NOMO-1 (cell line): Measurements from ENCODE around the gene N4BP2L2.
A peak's percentile ranks its signal among the peaks of the same experiment; 100 is the strongest.

Experiments used
- DNase-seq, 2 experiments: peaks; one replicate each; lab custom pipeline; 2025; ENCODE audit not compliant: unreplicated experiment in 2 of 2; lab: John Stamatoyannopoulos, UW

N4BP2L2 gene

DNA sequence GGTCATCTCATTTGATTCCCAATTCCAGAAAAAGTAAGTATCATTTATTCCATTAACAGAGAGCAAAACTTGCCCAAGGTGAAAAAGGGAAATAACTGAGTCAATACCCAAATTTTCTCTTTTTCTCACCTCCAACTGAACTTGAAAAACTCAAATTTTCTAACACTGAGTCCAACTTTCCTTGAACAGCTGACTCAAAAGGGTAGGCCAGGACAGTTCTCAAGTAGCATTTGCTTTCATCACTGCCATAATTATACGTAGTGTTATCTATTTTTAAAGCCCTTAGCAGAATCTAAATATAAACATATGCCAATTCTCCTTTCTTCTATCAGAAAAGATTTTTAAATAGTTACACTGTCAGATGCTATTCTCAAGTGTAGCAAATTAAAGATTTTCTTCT lies 3.5 kb downstream of the N4BP2L2 start:
- DNase-seq: no peak

DNA sequence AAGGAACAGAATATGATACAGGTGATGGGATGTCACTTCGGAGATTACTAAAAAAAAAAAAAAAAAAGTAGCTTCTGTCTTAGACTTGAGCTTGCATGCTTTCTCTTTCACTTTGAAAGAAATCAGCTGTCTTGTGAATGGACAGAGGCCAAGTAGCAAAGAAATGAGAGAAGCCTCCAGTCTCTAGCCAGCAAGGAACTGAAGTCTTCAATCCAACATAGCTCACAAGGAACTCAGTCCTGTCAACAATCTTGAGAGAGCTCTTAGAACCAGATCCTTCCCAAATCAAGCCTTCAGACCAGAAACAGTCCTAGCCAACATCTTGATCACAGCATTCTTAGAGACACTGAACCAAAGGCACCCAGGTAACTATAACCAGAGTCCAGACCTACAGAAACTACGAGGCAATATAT lies 7.7 kb downstream of the N4BP2L2 start:
- DNase-seq: no peak

DNA sequence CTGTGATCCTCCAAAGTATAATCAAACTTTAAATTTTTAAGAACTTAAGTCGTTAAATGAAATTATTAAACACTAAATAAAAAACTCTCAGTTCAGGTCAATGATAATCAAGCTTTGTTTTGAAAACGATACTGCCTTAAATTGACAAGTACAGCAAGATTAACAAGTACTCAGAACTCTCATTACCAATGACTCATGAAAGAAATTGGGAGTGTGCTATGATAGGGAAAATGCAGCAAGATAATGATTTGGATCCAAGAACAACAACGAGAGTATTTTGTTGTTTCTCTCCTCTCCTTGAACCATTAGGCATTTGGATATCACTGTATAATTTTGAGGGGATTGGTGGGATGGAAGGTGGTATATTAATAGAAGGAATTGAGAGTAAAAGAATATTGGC lies 10.2 kb downstream of the N4BP2L2 start:
- DNase-seq: no peak

DNA sequence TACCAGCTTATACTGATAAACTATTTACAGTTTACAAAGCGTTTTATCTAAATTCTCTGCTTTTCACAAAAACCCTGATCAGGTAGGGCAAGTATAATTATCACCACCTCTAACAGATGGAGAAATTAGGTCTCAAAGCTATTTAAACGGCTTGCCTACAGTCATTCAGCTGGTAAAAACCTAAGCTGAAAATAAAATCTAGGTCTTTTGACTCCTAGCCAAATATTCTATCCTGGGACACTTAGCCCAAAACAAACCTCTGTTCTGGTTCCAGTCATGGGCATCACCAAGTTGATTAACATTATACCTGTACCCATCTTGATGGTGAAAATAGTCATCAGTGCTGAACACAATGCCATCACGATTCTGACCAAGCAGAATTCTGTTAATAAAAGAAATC lies 11.4 kb downstream of the N4BP2L2 start:
- no peak for DNase-seq

DNA sequence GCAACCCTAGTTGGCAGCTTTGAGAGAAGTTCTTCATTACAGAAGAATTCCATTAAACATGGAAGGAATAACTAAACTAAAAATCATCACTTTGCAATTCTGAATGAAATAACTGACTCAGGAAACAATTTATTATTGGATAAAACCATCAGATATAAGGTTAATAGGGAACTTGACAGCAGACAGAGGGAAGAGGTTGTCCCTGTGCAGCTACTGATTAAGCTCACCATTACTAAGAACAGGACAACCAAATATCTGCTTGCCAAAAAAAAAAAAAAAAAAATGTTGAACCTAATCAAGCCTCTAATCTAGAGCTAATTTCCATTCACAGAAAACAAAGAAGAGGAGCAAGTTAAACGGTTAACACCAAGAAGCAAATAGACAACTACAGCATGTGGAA lies 12.8 kb downstream of the N4BP2L2 start:
- no peak for DNase-seq

DNA sequence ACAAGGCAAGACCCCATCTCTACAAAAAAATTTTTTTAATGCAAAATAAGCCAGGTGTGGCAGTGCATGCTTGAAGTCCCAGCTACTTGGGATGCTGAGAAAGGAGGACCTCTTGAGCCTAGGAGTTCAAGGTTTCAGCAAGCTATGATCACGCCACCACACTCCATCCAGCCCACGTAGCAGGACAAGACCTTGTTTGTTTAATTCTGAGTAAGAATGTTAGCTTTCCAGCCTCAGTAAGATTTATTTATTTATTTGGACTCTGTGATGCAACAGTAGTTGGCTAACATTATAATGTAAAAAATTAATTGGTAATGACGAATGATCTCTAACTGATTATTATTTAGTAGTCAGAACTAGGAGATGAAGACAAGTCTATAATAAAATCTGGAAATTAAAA lies 23.3 kb downstream of the N4BP2L2 start:
- no peak for DNase-seq

DNA sequence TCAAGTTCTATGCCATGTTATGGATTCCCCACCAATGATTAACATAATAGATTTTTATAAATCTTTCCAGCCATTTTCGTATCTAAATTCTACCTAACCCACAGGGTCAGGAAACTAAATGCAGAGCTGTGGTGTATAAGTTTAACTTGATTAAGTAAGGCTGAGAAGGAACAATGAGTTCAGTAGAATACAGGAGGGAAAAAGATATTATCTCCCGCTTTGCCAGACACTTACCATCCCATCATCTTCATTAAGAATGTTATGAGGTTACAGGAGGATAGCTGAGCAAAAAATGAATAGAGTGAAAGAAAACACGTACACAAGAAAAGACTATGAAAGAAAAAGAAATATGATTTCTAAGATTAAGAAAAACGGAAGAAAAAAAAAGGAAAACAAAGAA lies 27.1 kb downstream of the N4BP2L2 start:
- DNase-seq: no peak

DNA sequence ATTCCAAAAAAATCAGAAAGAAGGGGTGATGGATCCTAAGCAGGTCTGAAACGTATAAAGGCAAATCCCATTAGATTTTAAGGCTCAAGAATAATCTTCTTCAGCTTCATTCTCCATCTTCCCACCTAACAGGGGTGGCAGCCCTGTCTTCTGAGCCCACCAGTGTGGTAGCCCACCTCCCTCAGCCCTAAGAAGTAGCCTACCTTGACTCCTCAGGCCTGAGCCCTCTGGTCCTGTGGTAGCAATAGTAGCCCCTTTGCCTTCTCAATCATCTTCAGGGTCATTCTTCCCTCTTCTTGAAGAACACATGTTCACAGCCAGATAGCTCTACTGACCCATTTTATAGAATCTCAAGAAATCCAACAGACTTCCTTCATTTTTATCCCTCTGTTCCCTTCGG lies 33.7 kb downstream of the N4BP2L2 start:
- DNase-seq: no peak

DNA sequence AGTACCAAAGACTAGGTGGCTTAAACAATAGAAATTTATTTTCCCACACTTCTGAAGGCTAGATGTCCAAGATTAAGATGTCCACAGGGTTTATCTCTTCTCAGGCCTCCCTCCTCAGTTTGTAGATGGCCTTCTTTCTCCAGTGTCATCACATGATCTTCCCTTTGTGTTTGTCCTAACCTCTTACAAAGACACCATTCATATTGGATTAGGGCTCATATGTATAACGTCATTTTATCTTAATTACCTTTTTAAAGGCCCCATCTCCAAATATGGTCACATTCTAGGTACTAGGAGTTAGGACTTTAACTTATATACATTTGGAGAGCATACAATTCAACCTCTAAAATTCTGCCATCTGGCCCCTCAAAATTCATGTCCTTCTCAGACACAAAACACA lies 34.3 kb downstream of the N4BP2L2 start:
- no peak for DNase-seq

DNA sequence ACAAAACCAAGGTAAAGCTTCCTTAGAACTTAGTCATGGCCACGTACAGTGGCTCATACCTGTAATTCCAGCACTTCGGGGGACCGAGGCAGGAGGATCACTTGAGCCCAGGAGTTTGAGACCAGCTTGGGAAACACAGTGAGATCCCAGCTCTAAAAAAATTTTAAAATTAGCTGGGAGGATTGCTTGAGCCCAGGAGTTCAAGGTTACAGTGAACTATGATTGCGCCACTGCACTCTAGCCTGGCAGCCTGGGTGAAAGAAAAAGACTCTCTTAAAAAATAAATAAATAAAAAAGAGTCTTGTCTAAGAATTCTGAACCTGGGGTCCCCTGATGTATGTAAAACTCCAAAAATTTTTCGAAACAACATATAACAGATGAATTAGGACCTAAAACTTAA lies 34.9 kb downstream of the N4BP2L2 start:
- no peak for DNase-seq

DNA sequence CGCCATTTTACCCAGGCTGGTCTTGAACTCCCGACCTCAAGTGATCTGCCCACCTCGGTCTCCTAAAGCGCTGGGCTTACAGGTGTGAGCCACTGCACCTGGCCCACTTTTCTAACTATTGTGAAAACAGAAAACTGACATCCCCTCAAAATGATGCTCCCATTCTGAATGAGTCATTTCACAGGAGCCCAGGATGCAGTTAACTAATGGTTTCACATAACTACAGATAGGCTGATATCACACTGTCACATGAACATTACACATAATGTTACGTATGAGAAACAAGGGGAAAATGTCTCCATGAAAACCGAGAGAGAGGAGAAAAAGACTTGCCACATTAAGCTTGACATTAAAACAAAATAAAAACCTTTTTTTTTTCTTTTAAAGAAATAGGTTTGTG lies 37.5 kb downstream of the N4BP2L2 start:
- DNase-seq: no peak

DNA sequence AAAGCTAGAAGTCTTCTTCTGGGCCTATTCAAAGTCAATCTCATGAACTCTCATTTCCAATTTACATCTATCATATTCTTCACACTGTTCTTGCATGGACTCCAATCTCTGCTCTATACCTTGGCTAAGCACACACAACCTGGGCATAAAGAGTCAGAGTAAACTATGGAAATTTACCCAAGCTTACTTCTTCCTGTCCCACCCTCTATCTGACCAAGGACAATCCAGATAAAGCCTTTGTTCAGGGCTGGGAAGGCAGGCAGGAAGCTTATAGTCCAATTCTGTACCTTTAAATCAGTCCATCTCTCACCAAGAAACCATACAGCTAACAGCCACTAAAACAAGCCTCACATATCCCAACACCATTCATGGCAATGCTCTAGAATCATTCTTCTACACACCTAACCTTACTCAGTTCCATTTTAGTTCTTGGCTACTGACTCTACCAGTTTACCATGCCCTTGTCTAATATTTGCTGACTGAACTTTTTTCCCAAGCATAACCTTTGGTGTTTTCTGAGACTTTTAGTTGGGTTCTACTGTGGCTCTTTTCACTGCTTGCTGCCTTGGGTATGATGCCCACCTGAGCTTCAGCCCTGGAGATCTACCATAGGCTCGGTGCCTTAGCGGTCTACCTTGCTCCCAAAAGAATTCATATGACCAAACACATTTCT lies 38.9 kb downstream of the N4BP2L2 start:
- DNase-seq: no peak

DNA sequence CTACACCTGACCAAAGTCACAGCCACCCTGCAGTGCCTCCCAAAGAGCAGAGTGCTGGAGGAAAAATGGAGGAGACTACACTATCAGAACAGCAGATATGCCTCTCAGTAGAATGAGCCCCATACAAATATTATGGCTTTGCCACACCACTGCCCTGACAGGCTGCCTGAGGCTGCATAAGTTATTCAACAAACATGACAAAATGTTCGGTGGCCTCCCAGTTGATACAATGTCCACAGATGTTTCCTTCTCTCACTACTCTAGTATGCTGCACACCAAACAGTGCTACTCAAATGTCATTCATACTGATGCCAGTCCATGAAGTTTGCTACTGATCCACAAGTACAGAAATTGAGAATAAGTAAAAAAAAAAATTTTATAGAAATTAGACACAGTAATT lies 41.0 kb downstream of the N4BP2L2 start:
- DNase-seq: no peak

DNA sequence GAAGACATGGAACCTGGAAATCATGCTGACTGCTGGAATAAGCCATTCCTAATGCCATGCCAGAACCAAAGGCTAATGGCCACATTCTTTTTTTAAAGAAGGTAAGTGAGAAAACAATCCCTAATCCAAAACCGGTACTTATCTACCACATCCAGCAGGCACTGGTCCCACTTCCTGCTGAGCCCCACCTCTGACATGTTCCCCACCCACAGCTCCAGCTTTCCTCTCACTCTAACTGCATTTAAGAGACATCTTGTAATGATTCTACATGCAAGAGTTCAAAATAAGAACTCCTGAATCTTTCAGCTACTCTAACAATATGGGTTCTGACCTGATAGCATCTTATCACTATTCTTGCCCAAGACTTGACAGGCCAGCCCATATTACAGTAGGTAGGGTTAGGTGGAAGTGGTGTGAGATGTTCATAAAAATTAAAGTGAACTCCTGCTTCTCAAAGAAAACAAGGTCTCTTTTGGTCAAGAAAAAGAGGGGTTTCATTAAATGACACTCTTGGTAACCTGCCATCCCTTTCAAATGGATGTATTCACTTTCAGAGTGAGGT lies 41.9 kb downstream of the N4BP2L2 start:
- no peak for DNase-seq

DNA sequence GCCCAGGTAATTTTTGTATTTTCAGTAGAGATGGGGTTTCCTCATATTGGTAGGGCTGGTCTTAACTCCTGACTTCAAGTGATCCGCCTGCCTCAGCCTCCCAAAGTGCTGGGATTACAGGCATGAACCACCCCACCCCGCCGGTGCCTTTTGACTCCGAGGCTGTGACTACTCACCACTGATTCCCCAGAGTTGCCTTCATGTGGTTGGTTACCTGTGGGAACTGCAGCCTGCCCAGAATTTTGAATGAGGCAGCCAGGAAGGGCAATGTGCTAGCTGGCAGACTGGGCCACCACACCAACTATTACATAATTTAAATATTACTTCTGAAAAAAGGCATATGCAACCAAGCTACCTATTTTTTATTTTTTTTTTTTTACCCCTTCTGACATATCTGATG lies 42.8 kb downstream of the N4BP2L2 start:
- no peak for DNase-seq

DNA sequence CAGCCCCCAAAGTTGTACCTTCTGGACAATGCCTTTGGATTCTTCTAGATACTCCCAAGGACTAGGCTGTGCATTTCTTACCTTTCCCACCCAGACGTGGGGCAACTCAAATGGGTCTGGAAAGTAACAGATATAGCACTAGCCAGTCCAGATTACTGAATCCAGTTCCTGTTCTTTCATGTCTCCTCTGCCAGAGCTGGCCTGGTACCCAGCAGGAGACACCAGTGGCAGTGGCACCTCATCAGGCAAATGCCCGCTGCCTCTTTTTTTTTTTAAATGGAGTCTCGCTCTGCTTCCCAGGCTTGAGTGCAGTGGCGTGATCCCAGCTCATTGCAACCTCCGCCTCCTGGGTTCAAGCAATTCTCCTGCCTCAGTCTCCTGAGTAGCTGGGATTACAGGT lies 43.2 kb downstream of the N4BP2L2 start:
- no peak for DNase-seq

DNA sequence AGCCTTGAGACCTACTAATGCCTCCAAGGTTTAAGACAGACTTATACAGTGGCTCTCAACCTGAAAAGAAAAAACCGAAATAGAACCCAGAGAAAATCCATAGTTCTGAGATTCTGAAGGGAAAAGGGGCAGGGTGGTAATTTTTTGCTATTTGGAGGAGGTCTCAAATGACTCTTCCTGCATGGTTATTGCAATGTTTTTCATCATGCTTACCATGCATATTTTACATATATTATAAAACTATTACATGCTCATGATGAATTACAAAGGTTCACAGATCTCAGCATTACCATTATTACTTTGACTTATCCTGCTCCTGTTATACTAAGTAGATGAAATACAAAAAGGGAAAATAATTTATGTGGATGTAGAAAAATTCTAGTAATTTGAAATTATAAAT lies 47.6 kb downstream of the N4BP2L2 start:
- DNase-seq: no peak

DNA sequence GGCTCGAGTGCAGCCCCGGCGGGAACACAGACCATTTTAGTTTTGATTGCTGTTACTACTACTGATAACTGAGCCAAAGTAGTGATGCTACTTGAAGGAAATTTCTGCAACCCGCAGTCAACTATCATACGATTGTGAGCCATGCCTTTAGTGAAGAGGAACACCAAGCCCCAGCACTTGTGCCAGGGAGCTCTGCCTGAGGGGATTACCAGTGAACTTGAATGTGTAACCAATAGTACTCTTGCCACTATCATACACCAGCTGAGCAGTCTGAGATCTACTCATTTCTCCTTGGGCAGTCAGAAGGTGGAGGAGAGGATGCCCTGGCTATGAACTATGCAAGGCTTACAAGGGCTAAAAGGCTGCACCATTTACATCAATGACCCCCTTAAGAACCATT lies 61.7 kb downstream of the N4BP2L2 start:
- DNase-seq: no peak

DNA sequence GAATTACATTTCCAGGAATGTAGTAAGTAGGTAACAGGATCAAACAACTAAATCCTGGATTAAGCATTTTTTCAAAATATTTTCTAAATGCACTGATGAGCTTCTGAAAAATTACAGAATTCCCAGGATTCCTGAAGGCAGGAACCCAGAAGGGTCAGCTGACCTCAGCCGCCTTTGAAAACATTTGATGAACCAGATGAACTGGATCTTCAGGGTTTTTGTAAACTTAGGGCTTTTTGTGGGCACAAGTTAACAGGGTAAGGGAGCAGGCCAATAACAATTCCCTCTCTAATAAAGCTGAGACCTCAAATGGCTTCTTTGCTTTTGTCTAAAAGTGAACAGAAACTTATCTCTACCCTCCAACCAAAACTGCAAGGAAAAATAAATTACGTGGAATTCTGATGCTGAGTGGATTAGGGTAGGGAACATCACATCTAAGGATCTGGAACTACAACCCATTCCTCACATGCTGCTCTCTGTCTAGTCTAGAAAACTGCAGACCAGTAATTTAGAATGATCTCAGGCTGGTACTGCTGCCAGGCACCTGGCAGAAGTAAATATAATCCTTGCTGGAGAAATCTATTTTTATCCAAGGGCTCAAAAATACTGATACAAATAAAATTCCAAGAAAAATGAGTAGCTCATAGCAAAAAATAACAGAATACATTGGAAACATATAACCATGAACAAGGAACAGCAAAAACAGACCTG lies 62.4 kb downstream of the N4BP2L2 start:
- no peak for DNase-seq

DNA sequence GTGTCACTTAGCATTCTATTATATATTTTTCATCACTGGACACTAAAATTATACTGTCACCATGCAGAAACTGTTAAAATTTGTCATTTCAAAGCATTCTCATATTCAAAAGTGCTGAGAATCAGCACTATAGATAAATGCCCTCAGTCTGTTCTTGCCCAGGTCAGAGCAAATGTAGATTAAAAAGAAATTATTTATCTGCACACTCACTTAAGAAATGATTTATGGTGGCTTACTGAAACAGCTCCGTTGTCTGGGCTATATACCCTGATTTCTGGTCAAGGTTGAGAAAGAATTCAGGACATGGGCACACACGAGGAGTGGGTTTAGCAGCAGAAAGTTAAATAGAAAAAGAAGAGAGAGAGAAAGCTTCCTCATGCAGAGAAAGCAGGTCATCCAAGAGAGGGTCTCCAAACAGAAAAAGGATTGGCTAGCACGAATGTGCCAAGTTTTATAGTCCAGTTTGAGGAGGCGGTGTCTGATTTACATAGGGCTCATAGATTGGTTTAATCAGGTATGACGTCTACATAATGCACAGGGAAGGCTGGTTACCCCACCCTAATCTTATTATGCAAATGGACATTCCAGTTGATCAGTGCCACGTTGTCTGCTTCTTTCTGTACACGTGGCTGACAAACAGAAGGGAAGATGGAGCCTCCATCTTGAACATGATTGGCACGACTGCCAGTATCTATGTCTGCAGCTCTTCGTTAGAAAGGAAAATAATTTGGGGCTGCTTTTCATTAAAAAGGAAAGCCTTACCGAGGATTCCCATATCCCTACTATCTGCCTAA lies 63.4 kb downstream of the N4BP2L2 start:
- DNase-seq: no peak

DNA sequence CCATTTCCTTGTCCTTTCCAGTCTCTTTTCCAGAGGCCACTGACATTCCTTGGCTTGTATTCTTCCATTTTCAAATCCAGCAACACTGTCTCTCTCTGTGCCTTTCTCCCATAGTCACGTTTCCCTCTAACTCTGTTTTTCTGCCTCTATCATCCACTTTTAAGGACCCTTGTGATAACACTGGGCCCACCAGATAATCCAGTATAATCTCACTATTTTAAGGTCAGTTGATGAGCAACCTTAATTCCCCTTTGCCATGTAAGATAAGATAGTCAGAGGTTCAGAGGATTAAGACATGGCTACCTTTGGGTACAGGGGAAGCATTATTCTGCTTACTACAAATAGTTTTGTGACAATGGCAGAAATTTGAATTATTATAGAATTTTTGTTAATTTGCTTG lies 64.9 kb downstream of the N4BP2L2 start:
- DNase-seq: no peak

DNA sequence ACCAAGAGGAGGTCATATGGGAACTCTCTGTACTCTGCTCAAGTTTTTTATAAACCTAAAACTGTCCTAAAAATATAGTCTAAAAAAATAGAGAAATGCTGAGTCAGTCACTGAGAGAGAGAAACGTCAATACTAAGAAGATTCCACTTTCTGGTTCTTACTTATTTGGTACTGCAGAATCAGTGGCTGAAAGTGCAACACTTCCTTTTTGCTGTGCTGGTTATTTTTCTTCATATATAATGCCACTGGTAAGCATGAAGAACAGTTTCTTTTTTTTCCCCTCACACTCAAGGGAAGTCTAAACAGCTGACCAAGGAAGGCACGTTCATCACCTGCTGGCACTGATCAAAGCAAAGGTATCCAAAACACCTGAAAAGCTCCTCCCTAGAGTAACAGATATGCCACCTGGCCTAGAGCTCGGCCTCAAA lies 66.4 kb downstream of the N4BP2L2 start:
- DNase-seq: peak in 1 of 2 experiments; percentile 35
